Measurements from ENCODE around the gene C11orf68. TPM values are rescaled to one million over a fixed set of nuclear protein-coding genes. Genes with fewer than 3 reads are reported as not detected.

C11orf68 gene
- total RNA-seq, 1 experiment from 2014 or later, result 48.0 TPM

DNA sequence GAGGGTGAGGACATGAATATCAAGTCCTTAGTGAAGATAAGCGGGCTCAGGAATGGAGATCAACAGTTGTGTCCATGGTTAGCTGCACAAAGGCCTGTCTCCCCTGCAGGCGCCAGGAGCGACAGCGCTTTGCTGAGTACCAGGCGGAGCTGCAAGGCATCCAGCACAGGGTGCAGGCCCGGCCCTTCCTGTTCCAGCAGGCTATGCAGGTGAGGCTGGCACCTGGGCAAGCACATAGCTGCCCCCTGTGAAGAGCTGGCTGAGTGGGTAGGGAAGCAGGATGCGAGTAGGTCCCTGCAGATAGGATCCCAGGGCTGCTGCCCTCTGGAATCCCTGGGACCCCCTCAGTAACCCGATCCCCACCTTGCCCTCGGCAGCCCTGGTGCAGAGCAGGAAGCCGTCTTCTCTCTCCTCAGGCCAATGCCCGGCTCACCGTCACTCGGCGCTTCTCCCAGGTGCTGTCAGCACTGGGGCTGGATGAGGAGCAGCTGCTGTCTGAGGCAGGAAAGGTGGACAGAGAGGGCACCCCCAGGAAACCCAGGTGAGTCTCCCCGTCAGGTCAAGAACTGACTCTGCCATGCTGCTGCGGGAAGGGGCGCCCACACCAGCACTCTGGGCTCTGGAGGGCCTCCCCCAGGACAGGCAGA lies 40.0 kb upstream of the C11orf68 start:
- intact Hi-C loops (cut with micrococcal nuclease), result no loop called here
- Mint-ChIP-seq H3K4me3 (ENCODE audit: unreplicated experiment) (no peak overlapping the region), H3K9me3 (ENCODE audit: unreplicated experiment) (no peaks in the 10 kb centered on the region), H3K27ac (ENCODE audit: low read depth, unreplicated experiment) (no peak overlapping the region), H3K4me1 (ENCODE audit: insufficient read depth, unreplicated experiment) (peaks cover 12% of the 10 kb centered on the region), H3K27me3 (ENCODE audit: insufficient read depth, unreplicated experiment) (no peaks in the 10 kb centered on the region), H3K36me3 (ENCODE audit: insufficient read depth, unreplicated experiment) (peaks cover 10% of the 10 kb centered on the region)
- CTCF ChIA-PET, result interaction anchor here (0.5 to 1.1 kb wide), 5 partner anchors 25 to 1235 kb away, joined by 3 to 4 read pairs (median 3); no protein-coding TSS in a partner anchor
- DNase-seq (ENCODE audit: unreplicated experiment), result no peak
- no TSS peak for BruUV-seq (replicated peaks)
- POLR2A ChIA-PET, result interaction anchor here (1.1 to 3.5 kb wide), 4 partner anchors 10 to 69 kb away, joined by 4 to 28 read pairs (median 4); partner anchors contain the start of genes CCDC85B and FIBP
- TF ChIP-seq, protein P1, sequence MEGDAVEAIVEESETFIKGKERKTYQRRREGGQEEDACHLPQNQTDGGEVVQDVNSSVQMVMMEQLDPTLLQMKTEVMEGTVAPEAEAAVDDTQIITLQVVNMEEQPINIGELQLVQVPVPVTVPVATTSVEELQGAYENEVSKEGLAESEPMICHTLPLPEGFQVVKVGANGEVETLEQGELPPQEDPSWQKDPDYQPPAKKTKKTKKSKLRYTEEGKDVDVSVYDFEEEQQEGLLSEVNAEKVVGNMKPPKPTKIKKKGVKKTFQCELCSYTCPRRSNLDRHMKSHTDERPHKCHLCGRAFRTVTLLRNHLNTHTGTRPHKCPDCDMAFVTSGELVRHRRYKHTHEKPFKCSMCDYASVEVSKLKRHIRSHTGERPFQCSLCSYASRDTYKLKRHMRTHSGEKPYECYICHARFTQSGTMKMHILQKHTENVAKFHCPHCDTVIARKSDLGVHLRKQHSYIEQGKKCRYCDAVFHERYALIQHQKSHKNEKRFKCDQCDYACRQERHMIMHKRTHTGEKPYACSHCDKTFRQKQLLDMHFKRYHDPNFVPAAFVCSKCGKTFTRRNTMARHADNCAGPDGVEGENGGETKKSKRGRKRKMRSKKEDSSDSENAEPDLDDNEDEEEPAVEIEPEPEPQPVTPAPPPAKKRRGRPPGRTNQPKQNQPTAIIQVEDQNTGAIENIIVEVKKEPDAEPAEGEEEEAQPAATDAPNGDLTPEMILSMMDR (IDR thresholded peaks at IDR 0.05; ENCODE audit: unreplicated experiment), result no peak

DNA sequence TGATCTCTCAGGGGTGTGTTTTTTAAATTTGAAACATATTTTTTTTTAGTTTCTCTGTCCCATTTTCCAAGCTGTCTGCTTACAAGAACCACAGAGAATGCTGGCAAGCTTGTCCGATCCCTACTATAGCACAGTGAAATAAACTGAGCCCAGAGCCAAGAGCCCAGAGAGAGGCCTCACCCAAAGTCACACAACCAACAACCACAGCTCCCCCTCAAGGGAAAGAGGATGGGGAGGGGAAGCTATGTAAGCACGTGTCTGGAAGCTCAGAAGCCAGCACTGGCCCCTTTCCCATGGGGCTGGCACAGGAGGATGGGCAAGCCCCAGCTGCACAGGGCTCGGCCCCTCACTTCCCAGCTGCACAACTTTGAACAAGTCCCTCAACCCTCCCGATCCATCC lies 39.4 kb upstream of the C11orf68 start:
- no peaks in the 10 kb centered on the region for H3K27me3 Mint-ChIP-seq (ENCODE audit: insufficient read depth, unreplicated experiment)
- H3K9me3 Mint-ChIP-seq (ENCODE audit: unreplicated experiment), result no peaks in the 10 kb centered on the region
- no peak overlapping the region for H3K27ac Mint-ChIP-seq (ENCODE audit: low read depth, unreplicated experiment)
- TF ChIP-seq, protein P1 (IDR thresholded peaks at IDR 0.05; ENCODE audit: unreplicated experiment), result no peak
- ChIA-PET POLR2A (interaction anchor here (1.1 to 1.5 kb wide), 3 partner anchors 10 to 42 kb away, joined by 4 to 5 read pairs (median 4); no protein-coding TSS in a partner anchor), CTCF (interaction anchor here (0.6 to 1.1 kb wide), 4 partner anchors 24 to 1234 kb away, joined by 3 to 4 read pairs (median 4); no protein-coding TSS in a partner anchor)
- BruUV-seq (replicated peaks), result no TSS peak
- intact Hi-C loops (cut with micrococcal nuclease), result no loop called here
- H3K4me3 Mint-ChIP-seq (ENCODE audit: unreplicated experiment), result no peak overlapping the region
- H3K36me3 Mint-ChIP-seq (ENCODE audit: insufficient read depth, unreplicated experiment), result peaks cover 4% of the 10 kb centered on the region
- no peak for DNase-seq (ENCODE audit: unreplicated experiment)
- H3K4me1 Mint-ChIP-seq (ENCODE audit: insufficient read depth, unreplicated experiment), result peaks cover 12% of the 10 kb centered on the region

DNA sequence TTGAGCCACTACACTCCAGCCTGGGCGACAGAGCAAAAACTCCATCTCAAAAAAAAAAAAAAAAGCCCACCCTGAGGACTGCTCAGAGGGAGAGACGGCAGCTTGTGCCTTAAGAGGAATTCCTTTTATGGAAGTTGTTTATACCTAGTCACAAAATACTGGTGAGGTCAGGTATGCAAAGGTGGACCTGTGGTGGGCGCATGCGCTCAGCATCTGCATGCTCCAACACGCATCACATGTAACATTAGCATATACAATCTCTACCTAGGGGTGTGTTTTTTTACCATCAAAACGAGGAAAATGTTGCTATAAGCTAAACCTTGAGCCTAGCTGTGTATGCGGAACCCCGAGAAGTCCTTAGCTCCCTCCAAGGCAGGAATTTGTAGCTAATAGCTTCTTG lies 35.9 kb upstream of the C11orf68 start:
- DNase-seq (ENCODE audit: unreplicated experiment), result no peak
- CTCF ChIA-PET, result interaction anchor here (0.6 to 1.1 kb wide), 3 partner anchors 21 to 279 kb away, joined by 3 read pairs; no protein-coding TSS in a partner anchor

DNA sequence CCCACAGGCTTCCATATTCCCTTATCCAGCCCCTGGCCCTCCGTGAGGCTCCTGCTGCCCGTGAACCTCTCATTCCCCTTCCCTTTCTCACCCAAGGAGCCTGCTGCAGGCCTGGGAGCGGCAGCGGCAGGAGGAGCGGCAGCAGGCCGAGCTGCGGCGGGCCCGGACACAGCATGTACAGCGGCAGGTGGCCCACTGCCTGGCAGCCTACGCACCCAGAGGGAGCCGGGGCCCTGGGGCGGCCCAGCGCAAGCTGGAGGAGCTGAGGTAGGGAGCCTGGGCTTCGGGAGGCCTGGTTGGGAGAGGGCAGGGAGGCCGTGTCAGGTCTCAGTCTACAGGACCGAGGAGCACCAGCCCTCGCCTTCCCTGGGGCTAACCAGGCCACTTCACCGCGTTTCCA lies 34.6 kb upstream of the C11orf68 start:
- POLR2A ChIA-PET, result no interaction called here
- no peak overlapping the region for H3K27ac Mint-ChIP-seq (ENCODE audit: low read depth, unreplicated experiment)
- BruUV-seq (replicated peaks), result no TSS peak

More for the DNA sequence above, 35.9 kb upstream of the C11orf68 start:
- Mint-ChIP-seq H3K27me3 (ENCODE audit: insufficient read depth, unreplicated experiment) (no peaks in the 10 kb centered on the region), H3K9me3 (ENCODE audit: unreplicated experiment) (no peaks in the 10 kb centered on the region), H3K4me1 (ENCODE audit: insufficient read depth, unreplicated experiment) (no peaks in the 10 kb centered on the region), H3K36me3 (ENCODE audit: insufficient read depth, unreplicated experiment) (no peaks in the 10 kb centered on the region), H3K27ac (ENCODE audit: low read depth, unreplicated experiment) (no peak overlapping the region), H3K4me3 (ENCODE audit: unreplicated experiment) (no peak overlapping the region)
- BruUV-seq (replicated peaks), result no TSS peak
- TF ChIP-seq, protein P1 (IDR thresholded peaks at IDR 0.05; ENCODE audit: unreplicated experiment), result no peak
- intact Hi-C loops (cut with micrococcal nuclease), result no loop called here
- POLR2A ChIA-PET, result no interaction called here

More for the DNA sequence above, 34.6 kb upstream of the C11orf68 start:
- DNase-seq (ENCODE audit: unreplicated experiment), result no peak
- Mint-ChIP-seq H3K9me3 (ENCODE audit: unreplicated experiment) (no peaks in the 10 kb centered on the region), H3K4me3 (ENCODE audit: unreplicated experiment) (no peak overlapping the region), H3K27me3 (ENCODE audit: insufficient read depth, unreplicated experiment) (peaks cover 3% of the 10 kb centered on the region), H3K36me3 (ENCODE audit: insufficient read depth, unreplicated experiment) (no peaks in the 10 kb centered on the region), H3K4me1 (ENCODE audit: insufficient read depth, unreplicated experiment) (no peaks in the 10 kb centered on the region)
- CTCF ChIA-PET, result no interaction called here
- TF ChIP-seq, protein P1 (IDR thresholded peaks at IDR 0.05; ENCODE audit: unreplicated experiment), result no peak
- intact Hi-C loops (cut with micrococcal nuclease), result no loop called here
